Choroid plexus epithelial cell (primary cell): ENCODE measurements around the gene ATG7.
"Not testable (repeated sequence)": the region's sequence is repeated elsewhere in the genome, so short reads cannot be mapped to it uniquely, and the experiment has no call there.

Experiments used
- DNase-seq: peaks from one replicate; pipeline ENCODE4 v3.0.0-alpha.2; 2010; ENCODE audit warnings: low read depth
- H3K4me3 ChIP-seq: 2 replicates; pipeline ENCODE4 v1.5.1; 2011; ENCODE audit warnings: low read depth, mild to moderate bottlenecking, control low read depth, low read length, moderate library complexity
- TF ChIP-seq, protein P1 (sequence below): conservative IDR thresholded peaks from 2 replicates; pipeline ENCODE4 v1.5.1; 2011; ENCODE audit warnings: low read depth, mild to moderate bottlenecking, control low read depth, inconsistent platforms, low read length, moderate library complexity

ATG7 gene

GRCh38 chr3:11592445-11593298, 320.5 kb downstream of the ATG7 start:
- DNase-seq, result peak; percentile 33
- TF ChIP-seq, protein P1, sequence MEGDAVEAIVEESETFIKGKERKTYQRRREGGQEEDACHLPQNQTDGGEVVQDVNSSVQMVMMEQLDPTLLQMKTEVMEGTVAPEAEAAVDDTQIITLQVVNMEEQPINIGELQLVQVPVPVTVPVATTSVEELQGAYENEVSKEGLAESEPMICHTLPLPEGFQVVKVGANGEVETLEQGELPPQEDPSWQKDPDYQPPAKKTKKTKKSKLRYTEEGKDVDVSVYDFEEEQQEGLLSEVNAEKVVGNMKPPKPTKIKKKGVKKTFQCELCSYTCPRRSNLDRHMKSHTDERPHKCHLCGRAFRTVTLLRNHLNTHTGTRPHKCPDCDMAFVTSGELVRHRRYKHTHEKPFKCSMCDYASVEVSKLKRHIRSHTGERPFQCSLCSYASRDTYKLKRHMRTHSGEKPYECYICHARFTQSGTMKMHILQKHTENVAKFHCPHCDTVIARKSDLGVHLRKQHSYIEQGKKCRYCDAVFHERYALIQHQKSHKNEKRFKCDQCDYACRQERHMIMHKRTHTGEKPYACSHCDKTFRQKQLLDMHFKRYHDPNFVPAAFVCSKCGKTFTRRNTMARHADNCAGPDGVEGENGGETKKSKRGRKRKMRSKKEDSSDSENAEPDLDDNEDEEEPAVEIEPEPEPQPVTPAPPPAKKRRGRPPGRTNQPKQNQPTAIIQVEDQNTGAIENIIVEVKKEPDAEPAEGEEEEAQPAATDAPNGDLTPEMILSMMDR, result no peak
- H3K4me3 ChIP-seq, result no peak overlapping the region

DNA sequence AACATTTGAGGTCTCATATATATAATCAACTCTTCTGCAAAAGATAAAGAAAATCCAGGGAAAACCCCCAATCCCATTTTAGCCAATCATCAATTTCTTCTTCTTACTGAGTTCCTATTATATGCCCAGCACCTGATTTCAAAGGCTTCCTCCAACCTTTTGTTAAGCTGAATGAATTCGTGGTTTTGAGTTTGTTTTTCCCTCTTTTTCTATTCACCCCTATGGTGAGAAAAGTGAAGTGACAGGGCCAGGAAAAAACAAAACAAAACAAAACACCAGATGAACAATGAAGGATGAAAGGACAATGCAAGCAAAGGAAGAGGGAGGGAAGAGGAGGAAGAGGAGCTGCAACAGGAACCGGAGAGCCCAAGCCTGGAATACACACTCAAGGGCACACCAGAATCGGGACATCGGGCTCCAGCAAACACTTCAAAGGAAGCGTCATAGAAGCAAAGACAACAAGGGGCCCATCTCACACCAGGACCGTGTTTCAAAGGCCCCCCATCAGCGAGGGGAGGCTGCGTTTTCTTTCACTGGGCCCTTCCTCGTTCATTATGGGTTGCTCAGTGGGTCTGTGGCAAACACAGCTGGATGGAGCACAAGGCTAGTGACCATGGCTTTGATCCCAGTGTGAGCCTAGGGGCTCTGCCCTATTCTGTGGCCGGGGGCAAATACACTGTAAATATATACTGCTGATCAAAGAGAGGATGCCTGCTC, 321.3 kb downstream of the ATG7 start:
- DNase-seq, result no peak
- no peak overlapping the region for H3K4me3 ChIP-seq

GRCh38 chr3:11595024-11595423, 322.8 kb downstream of the ATG7 start:
- not testable (repeated sequence) for DNase-seq, H3K4me3 ChIP-seq

More for the DNA sequence above, 321.3 kb downstream of the ATG7 start:
- TF ChIP-seq, protein P1, result no peak

GRCh38 chr3:11596387-11596786, 324.2 kb downstream of the ATG7 start:
- DNase-seq, result peak; percentile 23
- TF ChIP-seq, protein P1, result no peak
- H3K4me3 ChIP-seq, result no peak overlapping the region

GRCh38 chr3:11600501-11601282, 328.5 kb downstream of the ATG7 start:
- DNase-seq, result peak; percentile 98
- no peak overlapping the region for H3K4me3 ChIP-seq
- TF ChIP-seq, protein P1, result no peak

- no peak overlapping the region for H3K4me3 ChIP-seq
- TF ChIP-seq, protein P1, result no peak
- peak; percentile 29 for DNase-seq
Measured at GRCh38 chr3:11601446-11602238, 329.4 kb downstream of the ATG7 start.
